ENCODE measurements around the gene IRF2BP1.

GRCh38 chr19:45883586-45883880 lies 2.4 kb downstream of the IRF2BP1 start:
- TF ChIP-seq, protein P1, sequence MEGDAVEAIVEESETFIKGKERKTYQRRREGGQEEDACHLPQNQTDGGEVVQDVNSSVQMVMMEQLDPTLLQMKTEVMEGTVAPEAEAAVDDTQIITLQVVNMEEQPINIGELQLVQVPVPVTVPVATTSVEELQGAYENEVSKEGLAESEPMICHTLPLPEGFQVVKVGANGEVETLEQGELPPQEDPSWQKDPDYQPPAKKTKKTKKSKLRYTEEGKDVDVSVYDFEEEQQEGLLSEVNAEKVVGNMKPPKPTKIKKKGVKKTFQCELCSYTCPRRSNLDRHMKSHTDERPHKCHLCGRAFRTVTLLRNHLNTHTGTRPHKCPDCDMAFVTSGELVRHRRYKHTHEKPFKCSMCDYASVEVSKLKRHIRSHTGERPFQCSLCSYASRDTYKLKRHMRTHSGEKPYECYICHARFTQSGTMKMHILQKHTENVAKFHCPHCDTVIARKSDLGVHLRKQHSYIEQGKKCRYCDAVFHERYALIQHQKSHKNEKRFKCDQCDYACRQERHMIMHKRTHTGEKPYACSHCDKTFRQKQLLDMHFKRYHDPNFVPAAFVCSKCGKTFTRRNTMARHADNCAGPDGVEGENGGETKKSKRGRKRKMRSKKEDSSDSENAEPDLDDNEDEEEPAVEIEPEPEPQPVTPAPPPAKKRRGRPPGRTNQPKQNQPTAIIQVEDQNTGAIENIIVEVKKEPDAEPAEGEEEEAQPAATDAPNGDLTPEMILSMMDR (IDR thresholded peaks at IDR 0.05): peak in 1 of 4 experiments; percentile 37
- no peak for TF ChIP-seq POLR2A (IDR thresholded peaks at IDR 0.05)
- no peak for TF ChIP-seq POLR2AphosphoS5 (IDR thresholded peaks at IDR 0.05)
- TF ChIP-seq EP300 (IDR thresholded peaks at IDR 0.05): no peak

Measured in sigmoid colon (tissue), 4 donors.